ENCODE measurements around the gene NFKBIL1. TPM values are rescaled to one million over a fixed set of nuclear protein-coding genes. Genes with fewer than 3 reads are reported as not detected.
A peak's percentile ranks its signal among the peaks of the same experiment; 100 is the strongest.
"Not testable (repeated sequence)": the region's sequence is repeated elsewhere in the genome, so short reads cannot be mapped to it uniquely, and the experiment has no call there.

The NFKBIL1 gene
- total RNA-seq, 2 donors from 2014 or later = 16.8 to 17.0 TPM

DNA sequence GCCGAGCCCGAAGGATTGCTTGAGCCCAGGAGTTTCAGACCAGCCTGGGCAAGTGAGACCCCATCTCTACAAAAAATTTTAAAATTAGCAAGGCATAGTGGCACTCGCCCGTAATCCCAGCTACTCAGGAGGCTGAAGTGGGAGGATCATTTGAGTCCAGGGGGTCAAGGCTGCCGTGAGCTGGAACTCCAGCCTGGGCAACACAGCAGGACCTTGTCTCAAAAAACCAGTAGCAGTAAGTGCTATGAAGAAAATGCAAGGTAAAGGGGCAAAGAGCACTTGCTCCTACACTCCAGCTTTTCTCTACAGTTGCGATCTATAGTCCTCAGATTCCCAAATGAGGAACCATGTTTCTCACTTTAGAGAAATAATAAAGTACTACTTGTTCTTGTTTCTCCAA, 3.8 kb upstream of the NFKBIL1 start:
- H3K4me3 Mint-ChIP-seq = no peak overlapping the region
- no peak for ATAC-seq
- DNase-seq (ENCODE audit: low spot score) = no peak
- H3K27ac Mint-ChIP-seq = peak overlapping the region in 1 of 2 donors; percentile 87
- peaks cover 29% of the 10 kb centered on the region for H3K36me3 Mint-ChIP-seq
- H3K9me3 Mint-ChIP-seq = no peaks in the 10 kb centered on the region
- peaks cover 49 to 57% of the 10 kb centered on the region in 2 donors for H3K4me1 Mint-ChIP-seq (ENCODE audit: low read depth in 2 of 2)
- no peaks in the 10 kb centered on the region for H3K27me3 Mint-ChIP-seq

DNA sequence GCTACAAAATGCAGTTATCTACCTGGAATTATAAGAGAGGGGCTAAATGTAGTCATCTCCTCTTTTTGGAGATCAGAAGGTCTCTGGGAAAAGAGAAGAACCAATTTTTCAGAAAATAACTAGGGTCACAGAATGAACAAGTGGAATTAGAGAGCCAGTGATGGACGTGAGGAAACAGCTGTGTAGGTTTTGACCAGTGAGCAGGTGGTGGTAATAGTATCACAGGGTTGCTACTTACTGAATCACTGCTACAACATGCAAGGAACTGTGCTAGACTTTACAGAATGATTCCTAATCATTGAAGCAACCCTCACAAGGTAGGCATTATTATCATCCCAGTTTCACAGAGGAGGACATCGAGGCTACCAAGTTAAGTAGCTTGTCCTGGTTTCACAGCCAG, 2.7 kb upstream of the NFKBIL1 start:
- Mint-ChIP-seq H3K9me3 (no peaks in the 10 kb centered on the region), H3K36me3 (peaks cover 18% of the 10 kb centered on the region), H3K4me3 (no peak overlapping the region), H3K27ac (no peak overlapping the region), H3K27me3 (no peaks in the 10 kb centered on the region), H3K4me1 (ENCODE audit: low read depth in 2 of 2) (peaks cover 39 to 48% of the 10 kb centered on the region in 2 donors)
- no peak for ATAC-seq
- DNase-seq (ENCODE audit: low spot score) = no peak

DNA sequence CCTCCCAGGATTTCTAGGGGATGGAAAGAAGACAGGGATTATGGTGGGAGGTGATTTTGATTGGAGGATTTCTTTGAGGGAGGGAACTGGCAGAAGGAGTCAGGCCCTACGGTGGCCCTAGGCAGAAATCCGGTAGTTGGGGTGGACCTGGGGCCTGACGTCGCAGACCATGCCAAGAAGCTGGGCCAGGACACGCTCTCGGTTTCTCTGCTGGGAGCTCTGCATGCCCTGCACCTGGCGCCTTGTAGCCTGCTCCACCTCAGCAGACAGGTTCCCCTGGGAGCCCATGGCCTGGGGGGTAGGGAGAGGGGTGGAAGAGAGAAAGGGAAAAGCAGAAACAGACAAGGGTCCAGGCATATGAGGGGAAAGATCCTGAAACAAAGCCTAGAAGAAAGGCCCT, 2.1 kb upstream of the NFKBIL1 start:
- Mint-ChIP-seq H3K27me3 (no peaks in the 10 kb centered on the region), H3K27ac (peak overlapping the region in 1 of 2 donors; percentile 38), H3K36me3 (peaks cover 12% of the 10 kb centered on the region), H3K4me3 (peak overlapping the region; percentile 10), H3K4me1 (ENCODE audit: low read depth in 2 of 2) (peaks cover 34 to 42% of the 10 kb centered on the region in 2 donors), H3K9me3 (no peaks in the 10 kb centered on the region)
- ATAC-seq (no peak), DNase-seq (ENCODE audit: low spot score) (no peak)

DNA sequence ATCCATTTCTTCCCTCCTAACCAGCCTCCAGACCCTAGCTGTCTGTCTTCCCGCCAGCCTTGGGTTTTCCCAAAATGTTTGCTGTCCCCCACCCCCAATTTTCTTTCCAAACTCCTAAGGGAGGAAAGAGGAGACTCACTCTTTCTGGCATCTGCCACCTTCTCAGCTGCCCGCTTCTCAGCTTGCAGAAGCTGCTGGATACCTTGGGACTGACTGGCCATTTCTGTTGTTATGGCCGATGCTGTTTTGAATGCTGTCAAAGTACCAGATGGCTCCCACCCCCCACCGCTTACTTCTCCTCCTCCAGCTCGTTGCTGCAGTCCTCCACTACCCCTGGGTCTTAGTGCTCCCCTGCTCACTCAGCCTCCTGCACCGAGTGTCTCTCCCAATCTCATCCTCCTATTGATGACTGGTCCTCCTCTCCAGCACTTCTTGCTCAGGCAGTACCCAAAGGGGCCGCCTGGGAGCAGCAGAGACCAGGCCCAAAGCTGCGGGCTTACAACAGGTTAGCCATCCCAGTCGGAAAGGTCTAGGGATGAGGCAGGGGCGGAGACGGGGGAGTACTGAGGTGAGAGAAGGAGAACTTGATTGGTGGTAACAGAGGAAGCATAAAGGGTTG, 960 bp upstream of the NFKBIL1 start, which contains the start of gene ATP6V1G2:
ATP6V1G2 (minus strand) TSS at position 270 of the 619 bp plus-strand sequence; CDS start at position 221, 49 bp downstream.
- peaks cover 30 to 31% of the 10 kb centered on the region in 2 donors for H3K4me1 Mint-ChIP-seq (ENCODE audit: low read depth in 2 of 2)

DNA sequence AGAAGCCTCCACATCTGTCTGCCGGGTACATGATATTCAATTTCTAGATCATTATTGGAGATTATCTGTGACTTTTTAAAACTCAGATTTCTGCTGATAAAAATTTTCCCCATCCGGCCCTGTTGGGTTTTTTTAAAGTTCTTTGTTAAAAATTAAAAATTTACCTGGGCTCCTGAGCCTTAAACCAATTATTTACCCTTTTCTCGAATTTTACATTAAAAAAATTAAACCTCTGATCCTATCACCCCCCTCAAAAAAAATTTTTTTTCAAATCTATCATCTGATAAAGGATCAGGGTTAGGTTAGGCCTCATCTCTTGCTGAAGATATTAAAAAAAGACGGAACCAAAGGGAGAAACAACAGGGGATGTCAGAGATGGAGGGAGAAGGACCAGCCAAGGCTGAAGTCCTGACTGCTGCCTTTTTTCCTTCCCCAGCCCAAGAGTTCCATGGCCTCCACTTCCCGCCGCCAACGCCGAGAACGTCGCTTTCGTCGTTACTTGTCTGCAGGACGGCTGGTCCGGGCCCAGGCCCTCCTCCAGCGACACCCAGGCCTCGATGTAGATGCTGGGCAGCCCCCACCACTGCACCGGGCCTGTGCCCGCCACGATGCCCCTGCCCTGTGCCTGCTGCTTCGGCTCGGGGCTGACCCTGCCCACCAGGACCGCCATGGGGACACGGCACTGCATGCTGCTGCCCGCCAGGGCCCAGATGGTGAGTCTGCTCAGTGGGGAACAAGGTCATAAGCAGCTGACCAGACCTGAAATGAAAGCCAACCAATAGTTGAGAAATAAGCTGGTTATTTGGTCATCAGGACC, 527 bp downstream of the NFKBIL1 start:
- Mint-ChIP-seq H3K36me3 (no peaks in the 10 kb centered on the region), H3K27me3 (no peaks in the 10 kb centered on the region), H3K4me3 (peak overlapping the region; percentile 99), H3K4me1 (ENCODE audit: low read depth in 2 of 2) (peaks cover 30% of the 10 kb centered on the region in 2 donors), H3K9me3 (no peaks in the 10 kb centered on the region), H3K27ac (peak overlapping the region; percentile 88 to 94)
- no peak for ATAC-seq
- DNase-seq (ENCODE audit: low spot score) = no peak

More for the DNA sequence above, 960 bp upstream of the NFKBIL1 start, which contains the start of gene ATP6V1G2:
- Mint-ChIP-seq H3K27ac (peak within 1 kb of the TSS; percentile 88 to 94), H3K27me3 (no peaks in the 10 kb centered on the region), H3K4me3 (peak within 1 kb of the TSS; percentile 99), H3K36me3 (peaks cover under 1% of the 10 kb centered on the region), H3K9me3 (no peaks in the 10 kb centered on the region)
- DNase-seq (ENCODE audit: low spot score) = peak; percentile 82
- peak; percentile 73 to 77 for ATAC-seq

DNA sequence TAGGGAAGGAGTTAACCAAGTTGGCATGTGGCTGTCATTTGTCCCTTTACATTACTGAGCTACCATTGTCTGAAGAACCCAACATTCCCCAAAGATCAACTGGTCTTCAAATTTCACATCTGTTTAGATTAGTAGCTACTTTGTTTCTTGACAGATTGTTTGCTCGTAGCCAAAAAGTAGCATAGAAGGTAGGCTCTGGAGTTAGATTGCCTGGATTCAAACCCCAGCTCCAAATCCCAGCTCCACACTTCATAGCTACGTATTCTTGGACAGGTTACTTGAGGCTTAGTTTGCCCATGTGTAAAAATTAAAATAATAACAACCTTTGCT, 1.1 kb downstream of the NFKBIL1 start:
- no peaks in the 10 kb centered on the region for H3K9me3 Mint-ChIP-seq
- peak overlapping the region; percentile 99 for H3K4me3 Mint-ChIP-seq
- no peak for ATAC-seq
- H3K4me1 Mint-ChIP-seq (ENCODE audit: low read depth in 2 of 2) = peaks cover 30% of the 10 kb centered on the region in 2 donors
- peak overlapping the region; percentile 88 to 94 for H3K27ac Mint-ChIP-seq
- H3K27me3 Mint-ChIP-seq = no peaks in the 10 kb centered on the region
- no peaks in the 10 kb centered on the region for H3K36me3 Mint-ChIP-seq
- no peak for DNase-seq (ENCODE audit: low spot score)

DNA sequence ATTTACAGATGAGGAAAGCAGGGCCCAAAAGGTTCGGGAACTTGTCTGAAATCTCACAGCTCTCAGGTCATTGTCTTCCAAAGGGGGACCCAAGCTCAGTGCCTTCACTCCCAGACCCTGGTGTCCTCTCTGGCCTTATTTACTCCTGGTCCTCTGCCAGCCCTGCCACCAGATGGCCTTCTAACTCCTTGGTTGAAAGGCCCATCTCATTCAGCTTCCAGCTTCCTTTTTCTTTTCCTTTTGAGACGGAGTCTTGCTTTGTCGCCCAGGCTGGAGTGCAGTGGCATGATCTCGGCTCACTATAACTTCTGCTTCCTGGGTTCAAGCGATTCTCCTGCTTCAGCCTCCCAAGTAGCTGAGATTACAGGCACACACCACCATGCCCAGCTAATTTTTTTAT, 4.0 kb downstream of the NFKBIL1 start:
- not testable (repeated sequence) for H3K27me3 Mint-ChIP-seq, H3K9me3 Mint-ChIP-seq, H3K36me3 Mint-ChIP-seq
- Mint-ChIP-seq H3K27ac (peak overlapping the region; percentile 61 to 82), H3K4me1 (ENCODE audit: low read depth in 2 of 2) (peaks cover 30 to 33% of the 10 kb centered on the region in 2 donors), H3K4me3 (peak overlapping the region; percentile 49)
- ATAC-seq (peak; percentile 32 to 67), DNase-seq (ENCODE audit: low spot score) (peak; percentile 81)

DNA sequence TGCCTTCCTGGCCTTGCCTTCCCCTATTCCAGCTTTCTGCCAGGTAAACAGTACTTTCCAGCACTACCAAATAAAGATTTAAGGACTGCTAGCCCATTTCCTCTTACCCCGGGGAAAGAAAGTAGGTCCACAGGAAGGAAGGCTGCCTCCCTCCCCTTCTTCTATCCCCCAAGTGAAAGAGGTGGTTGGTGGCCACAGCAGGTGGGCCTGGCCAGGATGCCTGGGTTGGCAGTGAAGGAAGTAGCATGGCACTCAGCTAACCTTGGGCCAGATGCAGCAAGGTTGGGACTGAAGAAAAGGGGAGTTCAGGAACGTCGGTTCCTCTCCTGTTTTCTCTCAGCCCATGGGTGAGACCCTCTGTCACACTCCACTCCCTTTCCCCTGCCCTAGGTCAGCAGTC, 8.9 kb downstream of the NFKBIL1 start:
- Mint-ChIP-seq H3K9me3 (peaks cover 3% of the 10 kb centered on the region), H3K4me3 (peak overlapping the region; percentile 45), H3K27ac (peak overlapping the region; percentile 94 to 95), H3K4me1 (ENCODE audit: low read depth in 2 of 2) (peaks cover 46 to 48% of the 10 kb centered on the region in 2 donors), H3K36me3 (peaks cover 7% of the 10 kb centered on the region), H3K27me3 (no peaks in the 10 kb centered on the region)
- no peak for ATAC-seq
- DNase-seq (ENCODE audit: low spot score) = no peak

DNA sequence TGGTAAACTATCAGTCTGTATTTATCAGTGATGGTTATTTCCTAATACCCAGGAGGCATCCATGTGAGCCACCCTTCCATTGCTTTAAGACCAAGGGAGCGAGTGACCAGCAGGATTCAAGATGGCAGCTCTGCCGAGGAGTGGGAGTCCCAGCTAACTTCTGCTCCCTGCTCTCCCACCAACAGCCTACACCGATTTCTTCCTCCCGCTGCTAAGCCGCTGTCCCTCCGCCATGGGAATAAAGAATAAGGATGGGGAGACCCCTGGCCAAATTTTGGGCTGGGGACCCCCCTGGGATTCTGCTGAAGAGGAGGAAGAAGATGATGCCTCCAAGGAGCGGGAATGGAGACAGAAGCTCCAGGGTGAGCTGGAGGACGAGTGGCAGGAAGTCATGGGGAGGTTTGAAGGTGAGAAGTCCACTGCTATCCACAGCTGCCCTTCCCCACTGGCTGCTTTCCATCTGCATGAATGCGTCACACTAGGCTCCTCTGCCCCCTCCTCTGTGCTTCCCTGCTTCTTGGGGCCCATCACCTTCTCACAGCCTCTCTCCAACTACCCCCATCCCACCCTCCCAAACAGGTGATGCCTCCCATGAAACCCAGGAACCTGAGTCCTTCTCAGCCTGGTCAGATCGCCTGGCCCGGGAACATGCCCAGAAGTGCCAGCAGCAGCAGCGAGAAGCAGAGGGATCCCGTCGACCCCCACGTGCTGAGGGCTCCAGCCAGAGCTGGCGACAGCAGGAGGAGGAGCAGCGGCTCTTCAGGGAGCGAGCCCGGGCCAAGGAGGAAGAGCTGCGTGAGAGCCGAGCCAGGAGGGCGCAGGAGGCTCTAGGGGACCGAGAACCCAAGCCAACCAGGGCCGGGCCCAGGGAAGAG, 10.3 kb downstream of the NFKBIL1 start:
- ATAC-seq = no peak
- Mint-ChIP-seq H3K36me3 (peaks cover 13% of the 10 kb centered on the region), H3K9me3 (peaks cover 3% of the 10 kb centered on the region), H3K27me3 (no peaks in the 10 kb centered on the region), H3K27ac (peak overlapping the region; percentile 94 to 95), H3K4me3 (peak overlapping the region; percentile 90), H3K4me1 (ENCODE audit: low read depth in 2 of 2) (peaks cover 53 to 56% of the 10 kb centered on the region in 2 donors)
- no peak for DNase-seq (ENCODE audit: low spot score)

DNA sequence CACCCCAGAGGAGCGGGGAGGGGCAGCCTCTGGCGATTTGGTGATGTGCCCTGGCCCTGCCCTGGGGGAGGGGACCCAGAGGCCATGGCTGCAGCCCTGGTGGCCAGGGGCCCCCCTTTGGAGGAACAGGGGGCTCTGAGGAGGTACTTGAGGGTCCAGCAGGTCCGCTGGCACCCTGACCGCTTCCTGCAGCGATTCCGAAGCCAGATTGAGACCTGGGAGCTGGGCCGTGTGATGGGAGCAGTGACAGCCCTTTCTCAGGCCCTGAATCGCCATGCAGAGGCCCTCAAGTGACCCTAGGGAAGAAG, 10.9 kb downstream of the NFKBIL1 start:
- ATAC-seq (no peak), DNase-seq (ENCODE audit: low spot score) (no peak)
- peaks cover 58 to 62% of the 10 kb centered on the region in 2 donors for H3K4me1 Mint-ChIP-seq (ENCODE audit: low read depth in 2 of 2)
- H3K4me3 Mint-ChIP-seq = peak overlapping the region; percentile 90
- peaks cover 13% of the 10 kb centered on the region for H3K36me3 Mint-ChIP-seq
- peaks cover 3% of the 10 kb centered on the region for H3K9me3 Mint-ChIP-seq
- no peaks in the 10 kb centered on the region for H3K27me3 Mint-ChIP-seq
- H3K27ac Mint-ChIP-seq = peak overlapping the region; percentile 94 to 95

DNA sequence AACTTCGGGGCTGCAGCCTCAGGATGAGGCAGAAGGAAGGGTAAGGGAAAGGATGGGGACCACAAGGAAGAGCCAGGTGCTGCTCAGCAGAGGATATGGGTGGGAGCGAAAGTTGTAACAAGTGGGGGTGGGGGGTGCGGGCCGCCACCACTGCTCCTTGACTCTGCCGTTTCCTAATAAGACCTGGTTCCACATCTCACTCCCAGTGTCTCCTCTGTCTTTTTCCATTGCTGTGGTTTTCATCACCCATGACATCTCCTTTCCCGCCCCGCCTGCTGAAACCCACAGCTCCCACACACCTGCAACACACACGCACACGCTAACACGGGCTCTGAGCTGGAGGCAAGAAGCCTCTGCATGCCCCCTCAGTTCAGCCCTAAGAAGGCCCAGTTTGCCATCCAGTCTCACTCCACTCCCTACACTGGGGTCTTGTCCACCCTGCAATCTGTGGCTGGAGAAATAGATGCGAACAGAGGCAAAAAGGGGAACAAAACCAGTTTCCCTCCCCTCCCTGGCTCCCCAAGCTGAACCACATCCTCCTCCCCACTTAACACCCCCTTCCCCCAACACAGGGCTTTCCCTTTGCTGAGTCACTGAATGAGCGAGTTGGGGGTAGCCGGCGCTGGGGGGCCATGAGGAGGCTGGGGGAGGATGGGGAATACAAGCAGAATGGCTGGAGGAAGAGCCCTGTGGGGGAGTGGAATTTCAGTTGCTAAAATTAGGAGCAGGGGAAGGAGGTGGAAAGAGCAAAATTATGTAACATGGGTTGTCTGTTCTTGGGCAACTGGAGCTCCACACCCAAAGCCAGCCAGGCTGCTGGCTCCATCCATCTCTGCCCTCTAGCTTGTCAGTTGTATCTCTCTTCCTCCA, 11.5 kb downstream of the NFKBIL1 start:
- H3K27me3 Mint-ChIP-seq = no peaks in the 10 kb centered on the region
- H3K9me3 Mint-ChIP-seq = peaks cover 3% of the 10 kb centered on the region
- peak; percentile 92 for DNase-seq (ENCODE audit: low spot score)
- H3K36me3 Mint-ChIP-seq = peaks cover 16% of the 10 kb centered on the region
- ATAC-seq = peak; percentile 75 to 77
- H3K4me3 Mint-ChIP-seq = peak overlapping the region; percentile 90
- H3K27ac Mint-ChIP-seq = peak overlapping the region; percentile 94 to 95
- peaks cover 62 to 66% of the 10 kb centered on the region in 2 donors for H3K4me1 Mint-ChIP-seq (ENCODE audit: low read depth in 2 of 2)

DNA sequence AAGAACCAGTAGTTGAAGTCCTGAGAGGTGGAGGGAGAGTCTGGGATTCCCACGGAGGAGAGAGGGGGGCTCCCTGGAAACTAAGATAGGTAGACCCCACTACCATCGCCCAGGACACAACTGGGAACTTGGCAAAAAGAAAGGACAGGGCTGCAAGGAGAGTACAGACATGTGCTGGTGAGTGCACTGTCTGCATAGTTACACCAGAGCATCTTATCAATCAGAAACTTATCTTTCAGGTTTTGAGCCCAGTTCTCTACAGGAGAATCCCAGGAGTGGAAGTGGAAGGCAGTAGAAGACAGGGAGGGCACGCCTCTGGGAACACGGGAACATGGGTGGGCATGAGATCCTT, 12.2 kb downstream of the NFKBIL1 start:
- Mint-ChIP-seq H3K4me3 (peak overlapping the region; percentile 90), H3K4me1 (ENCODE audit: low read depth in 2 of 2) (peaks cover 62 to 63% of the 10 kb centered on the region in 2 donors), H3K9me3 (peaks cover 3% of the 10 kb centered on the region), H3K27me3 (no peaks in the 10 kb centered on the region), H3K36me3 (peaks cover 17% of the 10 kb centered on the region), H3K27ac (peak overlapping the region; percentile 94 to 95)
- DNase-seq (ENCODE audit: low spot score) (no peak), ATAC-seq (peak; percentile 12 to 40)
